Neuronal stem cell (in vitro differentiated cells): ENCODE data around the gene NBPF3.
"Not testable (repeated sequence)": the region's sequence is repeated elsewhere in the genome, so short reads cannot be mapped to it uniquely, and the experiment has no call there.

Experiments used
- DNase-seq: peaks from one replicate; pipeline ENCODE4 v3.0.0-alpha.2; 2013; ENCODE audit warnings: low spot score
- H2AFZ ChIP-seq: one replicate; pipeline ENCODE4 v1.6.1; 2013; ENCODE audit warnings: mild to moderate bottlenecking, low read length, inconsistent platforms
- H2AK5ac ChIP-seq: 2 replicates; pipeline ENCODE4 v1.6.1; 2013; ENCODE audit warnings: low read depth, mild to moderate bottlenecking, inconsistent platforms, low read length, moderate library complexity, mixed read lengths
- H2BK120ac ChIP-seq: 2 replicates; pipeline ENCODE4 v1.6.1; 2013; ENCODE audit warnings: low read depth, mild to moderate bottlenecking, inconsistent platforms, low read length, moderate library complexity, mixed read lengths
- H2BK12ac ChIP-seq: one replicate; pipeline ENCODE4 v1.6.1; 2013; ENCODE audit warnings: low read length, inconsistent platforms
- H2BK15ac ChIP-seq: 2 replicates; pipeline ENCODE4 v1.6.1; 2013; ENCODE audit warnings: mild to moderate bottlenecking, low read length, inconsistent platforms, mixed read lengths
- H2BK5ac ChIP-seq: one replicate; pipeline ENCODE4 v1.6.1; 2013; ENCODE audit warnings: inconsistent platforms, mild to moderate bottlenecking, low read length, moderate library complexity
- H3K14ac ChIP-seq: one replicate; pipeline ENCODE4 v1.6.1; 2013; ENCODE audit warnings: low read length, inconsistent platforms
- H3K18ac ChIP-seq: 2 replicates; pipeline ENCODE4 v1.6.1; 2013; ENCODE audit warnings: low read length, inconsistent platforms
- H3K23ac ChIP-seq: 2 replicates; pipeline ENCODE4 v1.6.1; 2013; ENCODE audit warnings: low read depth, mild to moderate bottlenecking, mixed read lengths, low read length, inconsistent platforms; ENCODE audit not compliant: poor library complexity
- H3K27ac ChIP-seq: replicated peaks from 3 replicates; pipeline ENCODE4 v1.5.1; 2013; ENCODE audit warnings: low read length, inconsistent platforms
- H3K27me3 ChIP-seq, 3 experiments: 2 replicates each; pipeline ENCODE4 v1.6.1; 2013; ENCODE audit warnings: low read length in 3 of 3, mild to moderate bottlenecking in 2 of 3, inconsistent platforms in 1 of 3, low read depth in 1 of 3, mixed read lengths in 1 of 3, moderate library complexity in 1 of 3; ENCODE audit not compliant: control insufficient read depth in 3 of 3, insufficient read depth in 3 of 3
- H3K36me3 ChIP-seq, 2 donors: replicated peaks in 1 of 2; 2 replicates each; pipeline ENCODE4 v1.6.1; 2013; ENCODE audit warnings: low read length in 2 of 2; ENCODE audit not compliant: control insufficient read depth in 2 of 2, insufficient read depth in 2 of 2
- H3K4ac ChIP-seq: 2 replicates; pipeline ENCODE4 v1.6.1; 2013; ENCODE audit warnings: inconsistent platforms, mild to moderate bottlenecking, low read length, moderate library complexity
- H3K4me1 ChIP-seq, 2 donors: 1 replicate in 1 of 2; 2 replicates in 1 of 2; pipeline ENCODE4 v1.6.1; 2013; ENCODE audit warnings: low read length in 2 of 2, low read depth in 1 of 2; ENCODE audit not compliant: control insufficient read depth in 2 of 2, insufficient read depth in 1 of 2
- H3K4me2 ChIP-seq: one replicate; pipeline ENCODE4 v1.6.1; 2013; ENCODE audit warnings: mild to moderate bottlenecking, low read length, inconsistent platforms; ENCODE audit not compliant: insufficient read depth, poor library complexity, severe bottlenecking
- H3K4me3 ChIP-seq, 2 donors: 2 replicates each; pipeline ENCODE4 v1.5.1; 2013; ENCODE audit warnings: low read length in 2 of 2, mild to moderate bottlenecking in 2 of 2, inconsistent platforms in 1 of 2, moderate library complexity in 1 of 2
- H3K79me1 ChIP-seq: one replicate; pipeline ENCODE4 v1.6.1; 2013; ENCODE audit warnings: low read depth, mild to moderate bottlenecking, inconsistent platforms, low read length, moderate library complexity
- H3K9ac ChIP-seq: one replicate; pipeline ENCODE4 v1.6.1; 2013; ENCODE audit warnings: mild to moderate bottlenecking, low read depth, low read length, inconsistent platforms; ENCODE audit not compliant: poor library complexity
- H3K9me3 ChIP-seq, 2 donors: replicated peaks in 1 of 2; 2 replicates each; pipeline versions ENCODE3 to v1.6.1; 2013; ENCODE audit warnings: low read length in 2 of 2, mild to moderate bottlenecking in 2 of 2, inconsistent platforms in 1 of 2, low read depth in 1 of 2, mixed read lengths in 1 of 2, moderate library complexity in 1 of 2; ENCODE audit not compliant: control insufficient read depth in 2 of 2, insufficient read depth in 1 of 2
- H4K8ac ChIP-seq: one replicate; pipeline ENCODE4 v1.6.1; 2013; ENCODE audit warnings: low read depth, mild to moderate bottlenecking, inconsistent platforms, low read length, moderate library complexity
- H4K91ac ChIP-seq: one replicate; pipeline ENCODE4 v1.6.1; 2013; ENCODE audit warnings: low read length, low read depth, mild to moderate bottlenecking, inconsistent platforms; ENCODE audit not compliant: poor library complexity
- WGBS, 2 donors: extraction: QIAGEN DNeasy Blood & Tissue Kit; methylation state at CpG; one replicate each; pipeline ENCODE4 v1.1.7; 2013; ENCODE audit warnings: missing lambda C conversion rate in 2 of 2, mixed read lengths in 1 of 2; ENCODE audit not compliant: insufficient read length in 2 of 2, insufficient replicate concordance in 1 of 2; ENCODE audit errors: extremely low coverage in 2 of 2; 5-methylcytosine and 5-hydroxymethylcytosine counted together

The NBPF3 gene

DNA sequence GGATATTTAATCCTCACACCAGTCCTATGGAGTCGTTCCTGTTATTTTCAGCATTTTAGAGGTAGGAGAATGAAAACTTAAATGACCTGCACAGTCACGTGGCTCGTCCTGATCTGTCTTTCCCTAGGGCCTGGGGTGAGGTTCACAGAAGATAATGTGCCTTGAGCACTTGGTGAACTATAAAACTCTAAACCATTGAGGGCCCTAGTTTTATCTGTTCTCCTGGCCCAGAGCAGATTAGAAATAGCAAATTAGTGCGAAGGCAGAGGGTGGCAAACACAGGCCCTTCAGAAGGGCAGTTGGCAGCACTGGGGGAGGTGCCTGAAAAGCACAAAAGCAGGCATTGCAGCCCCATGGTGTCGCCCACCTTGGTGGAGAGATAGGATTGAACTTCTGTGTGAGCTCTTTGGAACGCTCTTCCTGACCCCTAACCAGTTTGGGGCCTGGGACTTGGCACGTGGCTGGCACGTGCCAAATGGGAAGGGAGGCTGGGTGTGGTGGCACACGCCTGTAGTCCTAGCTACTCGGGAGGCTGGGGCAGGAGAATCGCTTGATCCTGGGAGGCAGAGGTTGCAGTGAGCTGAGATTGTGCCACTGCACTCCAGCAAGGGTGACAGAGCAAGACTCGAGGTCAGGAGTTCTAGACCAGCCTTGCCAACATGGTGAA lies 1.2 kb upstream of the NBPF3 start:
- H2BK120ac ChIP-seq, H3K18ac ChIP-seq, H4K91ac ChIP-seq, H3K36me3 ChIP-seq, H3K14ac ChIP-seq, H3K4me1 ChIP-seq, H3K4ac ChIP-seq, H3K9ac ChIP-seq, H3K27ac ChIP-seq, H2AK5ac ChIP-seq, H3K9me3 ChIP-seq, H2AFZ ChIP-seq, H2BK5ac ChIP-seq, H3K4me2 ChIP-seq, DNase-seq, H4K8ac ChIP-seq, H3K79me1 ChIP-seq, H2BK15ac ChIP-seq, H2BK12ac ChIP-seq: not testable (repeated sequence)
- peaks cover 0 to 19% (median 15%) of the 10 kb centered on the region in 3 experiments for H3K27me3 ChIP-seq
- H3K4me3 ChIP-seq: peak overlapping the region in 1 of 2 donors; percentile 84
- peak overlapping the region; percentile 20 for H3K23ac ChIP-seq
- no CpG with 5 or more reads among the region's 12 CpGs for WGBS, 2 donors

DNA sequence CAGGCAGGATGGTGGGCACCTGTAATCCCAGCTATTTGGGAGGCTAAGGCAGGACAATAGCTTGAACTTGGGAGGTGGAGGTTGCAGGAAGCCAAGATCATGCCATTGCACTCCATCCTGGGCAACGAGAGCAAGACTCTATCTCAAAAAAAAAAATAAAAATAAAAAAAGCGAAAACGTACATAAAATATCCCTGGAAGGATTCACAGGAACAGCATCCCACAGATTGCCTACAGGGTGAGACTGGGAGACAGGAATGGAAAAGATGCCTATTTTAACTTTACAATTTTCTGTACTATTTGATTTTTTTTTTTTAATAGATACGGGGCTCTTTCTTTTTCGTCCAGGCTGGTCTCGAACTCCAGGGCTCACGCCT lies 604 bp upstream of the NBPF3 start:
- H3K18ac ChIP-seq: no peak overlapping the region
- H3K14ac ChIP-seq: no peak overlapping the region
- H2BK5ac ChIP-seq: no peak overlapping the region
- no peaks in the 10 kb centered on the region for H3K36me3 ChIP-seq
- no peak overlapping the region for H2BK12ac ChIP-seq
- no peak overlapping the region for H2BK120ac ChIP-seq
- no CpG with 5 or more reads among the region's 7 CpGs for WGBS, 2 donors
- H2AK5ac ChIP-seq: no peak overlapping the region
- H3K9me3 ChIP-seq: no peaks in the 10 kb centered on the region
- peak overlapping the region; percentile 92 for H2AFZ ChIP-seq
- H3K4me3 ChIP-seq: peak overlapping the region in 1 of 2 donors; percentile 84
- peaks cover 0 to 2% of the 10 kb centered on the region in 2 donors for H3K4me1 ChIP-seq
- H4K8ac ChIP-seq: no peak overlapping the region
- no peak overlapping the region for H3K23ac ChIP-seq
- H3K27me3 ChIP-seq: peaks cover 0 to 19% (median 13%) of the 10 kb centered on the region in 3 experiments
- no peak overlapping the region for H3K4ac ChIP-seq
- H2BK15ac ChIP-seq: no peak overlapping the region
- DNase-seq: no peak
- H3K9ac ChIP-seq: no peak overlapping the region
- H3K27ac ChIP-seq: no peak overlapping the region
- peak overlapping the region; percentile 80 for H3K4me2 ChIP-seq
- H4K91ac ChIP-seq: no peak overlapping the region
- H3K79me1 ChIP-seq: peaks cover 2% of the 10 kb centered on the region

DNA sequence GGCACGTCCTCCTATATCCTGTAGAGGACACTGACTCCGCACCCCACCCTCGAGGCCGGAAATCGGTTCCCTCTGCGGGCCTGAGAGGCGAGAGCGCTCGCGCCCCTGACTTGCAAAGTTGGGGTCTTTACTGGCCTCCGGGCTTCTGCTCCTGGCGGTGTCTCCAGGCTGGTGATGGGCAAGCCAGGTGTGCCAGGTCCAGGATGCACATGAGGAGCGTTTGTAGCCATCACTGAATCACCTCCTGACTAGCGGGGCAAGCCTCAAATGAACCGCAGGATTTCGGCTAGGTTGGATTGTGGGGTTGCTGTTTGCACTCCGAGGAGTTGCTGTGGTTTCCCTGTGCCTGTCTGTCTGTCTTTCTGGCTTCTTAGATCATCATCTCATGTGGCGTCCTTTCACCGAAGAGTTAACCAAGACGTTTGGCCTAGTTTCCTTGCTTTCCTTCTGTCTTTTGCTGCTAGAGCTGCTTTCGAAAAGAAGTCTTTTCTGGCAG lies 741 bp downstream of the NBPF3 start:
- H2BK5ac ChIP-seq, H3K14ac ChIP-seq, H2BK120ac ChIP-seq, H3K9me3 ChIP-seq, H4K91ac ChIP-seq, H3K27ac ChIP-seq, H2BK12ac ChIP-seq, H3K4me1 ChIP-seq, H3K36me3 ChIP-seq, H2AK5ac ChIP-seq, DNase-seq, H3K79me1 ChIP-seq, H3K23ac ChIP-seq, H3K9ac ChIP-seq, H4K8ac ChIP-seq, H3K4ac ChIP-seq, H2BK15ac ChIP-seq: not testable (repeated sequence)
- no CpG with 5 or more reads among the region's 21 CpGs for WGBS, 2 donors
- peak overlapping the region; percentile 71 for H3K18ac ChIP-seq
- H3K27me3 ChIP-seq: peaks cover 0 to 19% (median 2%) of the 10 kb centered on the region in 3 experiments
- H3K4me3 ChIP-seq: peak overlapping the region; percentile 69 to 84
- peak overlapping the region; percentile 92 for H2AFZ ChIP-seq
- H3K4me2 ChIP-seq: peak overlapping the region; percentile 80

DNA sequence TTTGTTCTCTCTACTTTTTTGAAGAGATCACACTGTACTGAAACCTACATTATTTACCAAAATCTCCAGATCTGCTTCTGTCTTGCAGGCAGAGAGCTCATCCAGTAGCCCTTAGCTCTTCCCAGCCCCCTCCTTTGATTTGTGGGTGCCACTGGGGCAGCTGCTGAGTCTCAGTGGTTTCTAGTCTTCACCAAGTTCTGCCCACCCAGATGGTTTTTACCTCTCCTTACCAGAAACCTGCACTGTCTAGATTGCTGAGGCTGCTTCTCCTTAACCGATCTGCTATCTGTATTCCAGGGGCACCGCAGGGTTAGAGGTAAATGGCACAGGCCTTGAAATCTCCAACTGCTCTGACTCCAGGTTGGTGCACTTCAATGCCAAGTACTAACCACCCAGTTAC lies 6.7 kb downstream of the NBPF3 start:
- not testable (repeated sequence) for H3K4ac ChIP-seq, H2BK120ac ChIP-seq, H3K4me1 ChIP-seq, H3K14ac ChIP-seq, H3K23ac ChIP-seq, H2BK5ac ChIP-seq, H2AFZ ChIP-seq, H2AK5ac ChIP-seq, H3K4me3 ChIP-seq, H3K18ac ChIP-seq, H2BK12ac ChIP-seq, H3K27me3 ChIP-seq, H4K91ac ChIP-seq, DNase-seq, H3K27ac ChIP-seq, H4K8ac ChIP-seq, H2BK15ac ChIP-seq, H3K9me3 ChIP-seq, H3K79me1 ChIP-seq, H3K9ac ChIP-seq, H3K4me2 ChIP-seq
- no CpG with 5 or more reads among the region's 2 CpGs for WGBS, 2 donors
- H3K36me3 ChIP-seq: peaks cover 0 to 26% of the 10 kb centered on the region in 2 donors
